Mammary epithelial cell (primary cell): ENCODE measurements around the gene MYOZ2.

Experiments
- CTCF ChIP-seq, 2 donors: IDR thresholded peaks in 1 of 2; conservative IDR thresholded peaks in 1 of 2; 2 replicates each; pipeline ENCODE4 v1.5.1; 2011 to 2012; ENCODE audit warnings: inconsistent platforms in 2 of 2, low read length in 2 of 2, mild to moderate bottlenecking in 2 of 2, control low read depth in 1 of 2, low read depth in 1 of 2; ENCODE audit not compliant: insufficient read depth in 1 of 2; ENCODE audit errors: extremely low read depth in 1 of 2
- EZH2 ChIP-seq: IDR thresholded peaks from 2 replicates; pipeline ENCODE4 v1.6.1; 2012; ENCODE audit warnings: low read length, inconsistent platforms, borderline replicate concordance

DNA sequence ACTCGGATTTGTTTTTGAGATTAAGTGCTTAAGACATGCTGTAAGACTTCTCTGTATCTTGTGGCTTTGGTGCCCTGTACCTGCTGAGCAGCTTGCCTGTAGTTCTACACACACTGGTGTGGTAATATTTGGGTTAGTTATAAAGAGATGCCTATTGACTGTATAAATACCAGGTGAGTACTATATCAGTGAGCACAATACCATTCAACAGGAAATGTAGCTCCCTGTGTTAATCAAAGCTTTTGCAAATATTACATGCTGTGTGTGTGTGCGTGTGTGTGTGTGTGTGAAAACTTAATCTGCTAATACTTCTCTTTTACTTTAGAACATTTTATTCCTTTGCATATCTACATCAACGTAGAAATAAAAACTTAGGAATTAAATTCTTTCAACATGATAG is 30.1 kb downstream of the MYOZ2 start:
- no peak for TF ChIP-seq CTCF (conservative IDR thresholded peaks at IDR 0.05 in 1 of 2, IDR thresholded peaks at IDR 0.05 in 1 of 2; ENCODE audit: extremely low read depth in 1 of 2, insufficient read depth in 1 of 2, low read depth in 1 of 2, low read length in 2 of 2)
- no peak for TF ChIP-seq EZH2
